Activated CD8-positive, alpha-beta T cell treated with anti-CD3 and anti-CD28 coated beads for 36 hours (primary cell): Measurements from ENCODE around the gene MVB12B. TPM values are rescaled to one million over a fixed set of nuclear protein-coding genes. Genes with fewer than 3 reads are reported as not detected.

Experiments used
- ATAC-seq: fragments of 200-7000 bp; cut with Tn5 transposase; one replicate; pipeline ENCODE4 v1.10.0; 2021; ENCODE audit warnings: mild to moderate bottlenecking, moderate library complexity
- CTCF ChIA-PET: fragments of 350-600 bp; sonication (Branson Sonifier 250); formaldehyde crosslinking; loops from one replicate; lab custom pipeline; 2021; ENCODE audit warnings: antibody characterized with exemption; lab: Charles Lee
- POLR2A ChIA-PET: fragments of 350-600 bp; sonication (Branson Sonifier 250); formaldehyde crosslinking; loops from one replicate; lab custom pipeline; 2021; ENCODE audit warnings: antibody characterized with exemption; lab: Charles Lee
- DNase-seq: peaks from one replicate; pipeline ENCODE4 v3.0.0-alpha.2; 2020
- H3K27ac Mint-ChIP-seq: one replicate; pipeline ENCODE4 v1.8.0; 2021; ENCODE audit warnings: mild to moderate bottlenecking, mixed read lengths
- H3K27me3 Mint-ChIP-seq: one replicate; pipeline ENCODE4 v1.8.0; 2021; ENCODE audit warnings: mixed read lengths
- H3K36me3 Mint-ChIP-seq: one replicate; pipeline ENCODE4 v1.8.0; 2021; ENCODE audit warnings: low read depth, mixed read lengths
- H3K4me1 Mint-ChIP-seq: one replicate; pipeline ENCODE4 v1.8.0; 2021; ENCODE audit warnings: low read depth, mixed read lengths
- H3K4me3 Mint-ChIP-seq: one replicate; pipeline ENCODE4 v1.8.0; 2021; ENCODE audit warnings: mild to moderate bottlenecking, moderate library complexity, mixed read lengths
- H3K9me3 Mint-ChIP-seq: one replicate; pipeline ENCODE4 v1.8.0; 2021; ENCODE audit warnings: mixed read lengths
- CTCF ChIP-seq: fragments of 200-600 bp; IDR thresholded peaks from one replicate; pipeline ENCODE4 v1.8.0; 2022; ENCODE audit warnings: antibody characterized with exemption, mild to moderate bottlenecking
- intact Hi-C: fragments of 100-400 bp; cut with micrococcal nuclease; formaldehyde crosslinking; loops from one replicate; pipeline ENCODE4 v1.10.0; 2022
- total RNA-seq, 2 experiments: library from RNA; stranded (reverse); gene quantifications; one replicate each; pipeline ENCODE4 v1.2.3, GENCODE V29; 2021

Gene MVB12B
- total RNA-seq, 2 experiments from 2014 or later, result 6.4 to 6.6 TPM

DNA sequence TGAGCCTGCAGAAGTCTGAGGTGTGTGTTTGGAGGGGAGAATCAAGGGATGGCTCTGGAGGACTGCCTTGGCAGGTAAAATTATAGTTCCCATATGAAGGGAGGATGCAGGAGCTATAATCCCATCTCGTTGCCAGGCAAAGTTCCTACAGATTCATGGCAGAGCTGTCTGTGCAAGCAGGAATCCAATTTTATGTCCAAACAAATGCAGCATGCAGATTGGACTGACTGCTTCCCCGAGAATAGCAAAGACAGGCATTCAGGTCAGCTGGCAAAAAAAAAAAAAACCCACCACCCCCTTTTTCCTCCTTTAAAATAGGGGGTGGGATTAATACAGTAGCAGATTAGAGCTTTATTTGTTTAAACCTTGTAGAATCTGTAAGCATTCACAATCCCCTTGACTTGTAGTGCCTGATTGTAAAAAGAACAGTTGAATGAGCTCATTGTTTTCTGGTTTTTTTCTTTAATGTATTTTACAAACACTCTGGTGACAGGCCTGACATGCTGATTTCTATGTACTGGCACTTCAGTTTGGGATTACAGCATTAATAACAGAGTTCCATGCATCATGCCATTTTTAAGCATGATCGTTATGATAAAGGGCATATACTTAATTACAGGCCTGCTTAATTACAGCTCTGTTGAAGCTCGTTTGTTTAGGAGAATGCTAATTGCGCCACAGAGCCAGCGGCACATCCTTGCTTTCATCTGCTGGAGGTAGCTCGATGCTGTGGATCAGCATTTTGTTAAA is 145.7 kb downstream of the MVB12B start:
- ChIA-PET POLR2A (interaction anchor here (0.6 to 1.1 kb wide), 3 partner anchors 40 to 765 kb away, joined by 3 to 6 read pairs (median 6); partner anchors contain the start of gene MAPKAP1), CTCF (interaction anchor here (0.6 to 5.0 kb wide), 9 partner anchors 10 to 233 kb away, joined by 3 to 45 read pairs (median 3); partner anchors contain the start of gene MVB12B)
- DNase-seq (no peak), ATAC-seq (no peak)
- Mint-ChIP-seq H3K9me3 (peaks cover 3% of the 10 kb centered on the region), H3K4me1 (peaks cover 66% of the 10 kb centered on the region), H3K27me3 (peaks cover 3% of the 10 kb centered on the region), H3K4me3 (no peak overlapping the region), H3K36me3 (peaks cover 5% of the 10 kb centered on the region), H3K27ac (no peak overlapping the region)
- TF ChIP-seq CTCF, result no peak
- intact Hi-C loops, result no loop called here

GRCh38 chr9:126472948-126473298 is 146.3 kb downstream of the MVB12B start:
- ChIA-PET POLR2A (interaction anchor here (1.1 kb wide), 1 partner anchor 76 kb away, joined by 6 read pairs; no protein-coding TSS in a partner anchor), CTCF (interaction anchor here (1.0 to 5.0 kb wide), 7 partner anchors 10 to 147 kb away, joined by 3 to 45 read pairs (median 3); partner anchors contain the start of gene MVB12B)
- peaks cover 5% of the 10 kb centered on the region for H3K36me3 Mint-ChIP-seq
- intact Hi-C loops, result no loop called here
- H3K27me3 Mint-ChIP-seq, result peaks cover 3% of the 10 kb centered on the region
- no peak overlapping the region for H3K4me3 Mint-ChIP-seq
- no peak for TF ChIP-seq CTCF
- DNase-seq (no peak), ATAC-seq (no peak)
- H3K4me1 Mint-ChIP-seq, result peaks cover 66% of the 10 kb centered on the region
- H3K9me3 Mint-ChIP-seq, result peaks cover 3% of the 10 kb centered on the region
- no peak overlapping the region for H3K27ac Mint-ChIP-seq

- CTCF ChIA-PET, result interaction anchor here (1.0 to 5.0 kb wide), 4 partner anchors 17 to 78 kb away, joined by 3 to 45 read pairs (median 4); no protein-coding TSS in a partner anchor
- POLR2A ChIA-PET, result no interaction called here
- intact Hi-C loops, result no loop called here
- Mint-ChIP-seq H3K4me1 (peaks cover 53% of the 10 kb centered on the region), H3K36me3 (peaks cover 3% of the 10 kb centered on the region), H3K4me3 (no peak overlapping the region), H3K27ac (no peak overlapping the region), H3K9me3 (peaks cover 3% of the 10 kb centered on the region), H3K27me3 (peaks cover 3% of the 10 kb centered on the region)
- TF ChIP-seq CTCF, result no peak
- ATAC-seq (no peak), DNase-seq (no peak)
These were observed 147.7 kb downstream of the MVB12B start for GRCh38 chr9:126474206-126474765.

DNA sequence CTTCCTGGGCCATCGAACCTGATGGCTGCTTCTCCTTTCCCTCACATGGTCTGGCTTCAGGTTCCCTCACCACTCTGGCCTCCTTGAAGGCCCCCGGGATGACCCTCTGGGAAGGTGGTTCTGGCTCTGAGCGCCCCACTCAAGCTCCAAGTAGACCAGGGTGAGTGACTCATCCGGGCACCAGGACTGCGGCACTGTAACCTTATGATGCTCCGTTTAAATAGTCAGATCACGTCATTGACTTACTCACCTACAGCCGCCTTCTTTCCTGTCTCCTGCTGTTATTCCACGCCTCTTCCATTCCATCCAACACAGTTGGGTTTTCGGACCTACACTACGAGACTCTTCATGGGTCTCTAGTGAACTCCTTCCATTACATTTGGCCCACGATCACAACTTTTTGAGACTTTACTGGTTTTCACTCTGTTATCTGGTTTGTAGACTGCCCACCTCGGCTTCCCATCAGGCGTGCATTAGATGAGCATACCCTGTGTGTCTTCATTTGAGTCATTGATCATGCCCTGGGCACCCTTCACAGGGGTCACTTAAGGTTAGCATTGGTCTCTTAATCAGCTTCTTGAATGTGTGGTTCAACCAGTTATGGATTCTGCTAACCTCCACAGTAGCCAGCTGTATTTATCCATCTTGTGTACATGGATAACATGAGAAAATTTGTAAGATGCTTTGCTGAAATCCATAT is 148.3 kb downstream of the MVB12B start:
- H3K36me3 Mint-ChIP-seq, result peaks cover 3% of the 10 kb centered on the region
- CTCF ChIA-PET, result interaction anchor here (1.2 to 5.0 kb wide), 3 partner anchors 16 to 78 kb away, joined by 3 to 45 read pairs (median 3); no protein-coding TSS in a partner anchor
- TF ChIP-seq CTCF, result no peak
- H3K4me1 Mint-ChIP-seq, result peaks cover 47% of the 10 kb centered on the region
- DNase-seq (no peak), ATAC-seq (no peak)
- no peak overlapping the region for H3K27ac Mint-ChIP-seq
- H3K4me3 Mint-ChIP-seq, result no peak overlapping the region
- peaks cover 3% of the 10 kb centered on the region for H3K27me3 Mint-ChIP-seq
- POLR2A ChIA-PET, result no interaction called here
- intact Hi-C loops, result no loop called here
- H3K9me3 Mint-ChIP-seq, result peaks cover 3% of the 10 kb centered on the region
